ENCODE measurements around the gene SFI1. TPM values are rescaled to one million over a fixed set of nuclear protein-coding genes. Genes with fewer than 3 reads are reported as not detected.

SFI1 gene
- total and polyA plus RNA-seq, 8 donors: 10.8 to 60.3 (median 16.4) TPM

DNA sequence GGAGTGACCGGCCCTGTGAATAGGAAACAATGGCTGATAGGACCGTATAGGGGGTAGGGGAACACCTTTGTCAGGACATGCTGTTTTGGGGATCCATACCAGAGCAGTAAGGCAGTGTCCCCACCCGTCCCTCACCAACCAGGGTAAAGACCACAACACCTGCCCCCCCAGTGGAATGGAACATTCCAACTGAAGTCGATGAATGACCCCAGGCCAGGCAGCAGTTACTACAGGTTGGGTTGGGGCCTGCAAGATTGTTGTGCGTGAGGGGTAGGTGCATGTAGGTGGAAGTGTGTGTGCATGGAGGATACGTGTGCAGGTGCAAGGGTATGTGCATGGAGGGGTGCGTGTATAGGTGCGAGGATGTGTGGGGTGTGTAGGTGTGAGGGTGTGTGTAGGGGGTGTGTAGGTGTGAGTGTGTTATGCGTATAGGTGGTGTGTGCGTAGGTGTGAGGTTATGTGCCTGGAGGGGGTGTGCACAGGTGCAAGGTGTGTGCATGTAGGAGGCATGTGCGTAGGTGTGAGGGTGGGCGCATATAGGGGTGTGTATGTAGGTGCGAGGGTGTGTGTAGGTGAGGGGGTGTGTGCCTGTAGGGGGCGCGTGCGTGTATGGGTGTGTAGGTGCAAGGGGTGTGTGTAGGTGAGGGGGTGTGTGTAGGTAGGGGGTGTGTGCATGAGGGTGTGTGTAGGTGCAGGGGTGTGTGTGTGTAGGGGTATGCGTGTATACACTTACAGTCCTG is 132.8 kb downstream of the SFI1 start:
- intact Hi-C loops (cut with DNase I): loop anchor here in 1 of 3 donors (10.0 kb wide), 1 partner anchor 54 kb away; no protein-coding TSS in a partner anchor
- DNase-seq (no peak), FAIRE-seq (no peak), ATAC-seq (no peak)
- Histone ChIP-seq H3K27me3 (no peaks in the 10 kb centered on the region), H3K4me1 (peaks cover 4 to 22% (median 17%) of the 10 kb centered on the region in 3 donors), H3K36me3 (no peaks in the 10 kb centered on the region), H3K4me3 (peak overlapping the region in 1 of 4 donors; percentile 91), H3K9me3 (no peaks in the 10 kb centered on the region), H3K27ac (no peak overlapping the region)
- TF ChIP-seq, protein P1, sequence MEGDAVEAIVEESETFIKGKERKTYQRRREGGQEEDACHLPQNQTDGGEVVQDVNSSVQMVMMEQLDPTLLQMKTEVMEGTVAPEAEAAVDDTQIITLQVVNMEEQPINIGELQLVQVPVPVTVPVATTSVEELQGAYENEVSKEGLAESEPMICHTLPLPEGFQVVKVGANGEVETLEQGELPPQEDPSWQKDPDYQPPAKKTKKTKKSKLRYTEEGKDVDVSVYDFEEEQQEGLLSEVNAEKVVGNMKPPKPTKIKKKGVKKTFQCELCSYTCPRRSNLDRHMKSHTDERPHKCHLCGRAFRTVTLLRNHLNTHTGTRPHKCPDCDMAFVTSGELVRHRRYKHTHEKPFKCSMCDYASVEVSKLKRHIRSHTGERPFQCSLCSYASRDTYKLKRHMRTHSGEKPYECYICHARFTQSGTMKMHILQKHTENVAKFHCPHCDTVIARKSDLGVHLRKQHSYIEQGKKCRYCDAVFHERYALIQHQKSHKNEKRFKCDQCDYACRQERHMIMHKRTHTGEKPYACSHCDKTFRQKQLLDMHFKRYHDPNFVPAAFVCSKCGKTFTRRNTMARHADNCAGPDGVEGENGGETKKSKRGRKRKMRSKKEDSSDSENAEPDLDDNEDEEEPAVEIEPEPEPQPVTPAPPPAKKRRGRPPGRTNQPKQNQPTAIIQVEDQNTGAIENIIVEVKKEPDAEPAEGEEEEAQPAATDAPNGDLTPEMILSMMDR (IDR thresholded peaks at IDR 0.05): no peak
- 86 to 88% methylated on average over 16 to 17 of the region's 17 CpGs for WGBS, 2 donors

DNA sequence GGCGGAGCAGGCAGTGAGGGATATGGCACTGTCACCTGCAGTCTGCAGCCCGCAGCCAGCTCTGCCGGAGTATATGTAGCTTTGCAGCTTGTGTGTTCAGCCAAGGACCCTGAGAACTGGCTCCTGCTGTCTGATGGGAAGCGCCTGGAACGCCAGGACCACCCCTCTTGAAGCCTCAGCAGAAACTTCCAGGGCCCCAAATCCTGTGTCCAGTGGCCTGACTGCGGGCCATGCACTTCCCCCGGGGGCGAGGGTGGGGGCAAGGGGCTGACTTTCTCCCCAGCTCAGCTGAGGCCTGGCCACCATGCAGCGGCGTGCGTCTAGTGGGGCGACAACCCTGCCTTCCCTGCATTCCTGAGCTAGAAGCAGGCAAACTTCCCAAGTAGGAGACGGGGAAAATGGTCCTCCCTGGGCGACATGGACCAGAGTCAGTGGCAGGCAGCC is 133.4 kb downstream of the SFI1 start:
- TF ChIP-seq, protein P1 (IDR thresholded peaks at IDR 0.05): no peak
- WGBS, 2 donors: 36 to 37% methylated on average over 13 to 14 of the region's 14 CpGs
- Histone ChIP-seq H3K9me3 (no peaks in the 10 kb centered on the region), H3K36me3 (no peaks in the 10 kb centered on the region), H3K27me3 (no peaks in the 10 kb centered on the region), H3K27ac (peak overlapping the region; percentile 73 to 83 (median 80)), H3K4me3 (peak overlapping the region; percentile 64 to 91 (median 78)), H3K4me1 (peaks cover 4 to 22% (median 17%) of the 10 kb centered on the region in 3 donors)
- peak in 1 of 6 donors; percentile 69 for DNase-seq
- no peak for FAIRE-seq
- ATAC-seq: no peak
- intact Hi-C loops (cut with DNase I): loop anchor here in 1 of 3 donors (10.0 kb wide), 1 partner anchor 55 kb away; no protein-coding TSS in a partner anchor

DNA sequence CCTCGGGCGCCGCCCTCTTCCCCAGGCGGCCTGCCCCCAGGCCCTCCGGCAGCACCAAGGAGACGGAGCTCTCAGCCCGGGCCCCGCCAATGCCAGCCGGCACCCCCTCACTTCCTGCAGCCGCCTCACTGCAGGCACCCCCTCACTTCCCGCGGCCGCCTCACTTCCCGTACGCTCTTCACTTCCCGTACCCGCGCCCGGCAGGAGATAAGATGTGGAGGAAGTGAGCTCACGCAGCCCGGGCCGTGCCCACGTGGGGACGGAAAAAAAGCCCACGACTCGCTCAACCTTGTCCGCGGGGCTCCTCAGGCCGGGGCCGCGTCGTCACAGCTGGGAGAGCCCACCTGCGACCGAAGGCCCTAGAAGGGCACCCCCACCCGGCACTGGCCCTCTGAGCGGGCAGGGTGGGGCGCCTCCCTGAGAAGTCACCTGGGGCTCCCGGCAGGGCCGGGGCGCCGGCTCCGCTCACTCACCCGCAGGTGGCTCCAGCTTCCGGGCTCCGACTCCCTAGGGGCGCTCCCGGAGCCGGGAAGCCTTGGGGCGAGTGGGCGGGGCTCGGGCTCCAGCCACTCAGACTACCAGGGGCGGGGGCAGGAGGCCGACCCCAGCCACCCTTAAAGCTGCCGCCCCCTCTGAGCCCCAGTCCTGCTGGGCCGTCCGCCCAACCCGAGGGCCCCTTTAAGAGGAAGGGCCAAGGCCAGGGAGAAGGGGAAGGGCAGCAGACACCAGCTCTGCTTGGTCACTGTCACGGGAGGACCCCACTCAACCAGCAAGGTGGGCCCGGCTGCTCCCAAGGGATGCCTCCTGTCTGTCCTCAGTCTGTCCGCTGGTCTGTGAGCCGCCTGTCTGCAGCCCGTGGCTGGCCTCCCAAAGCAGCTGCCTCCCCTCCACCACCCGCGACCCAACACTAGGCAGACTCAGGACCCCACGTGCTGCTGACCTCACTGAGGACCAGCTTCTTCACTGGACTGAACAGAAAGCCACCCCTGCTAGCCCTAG is 134.3 kb downstream of the SFI1 start:
- intact Hi-C loops (cut with DNase I): no loop called here
- Histone ChIP-seq H3K4me1 (peaks cover 4 to 22% (median 17%) of the 10 kb centered on the region in 3 donors), H3K36me3 (no peaks in the 10 kb centered on the region), H3K27ac (peak overlapping the region; percentile 73 to 83 (median 80)), H3K9me3 (no peaks in the 10 kb centered on the region), H3K4me3 (peak overlapping the region; percentile 64 to 91 (median 78)), H3K27me3 (no peaks in the 10 kb centered on the region)
- DNase-seq: peak; percentile 66 to 89 (median 80)
- ATAC-seq: peak; percentile 69 to 84 (median 78)
- TF ChIP-seq, protein P1 (IDR thresholded peaks at IDR 0.05): no peak
- WGBS, 2 donors: 2 to 4% methylated on average over 60 to 65 of the region's 65 CpGs
- no peak for FAIRE-seq

DNA sequence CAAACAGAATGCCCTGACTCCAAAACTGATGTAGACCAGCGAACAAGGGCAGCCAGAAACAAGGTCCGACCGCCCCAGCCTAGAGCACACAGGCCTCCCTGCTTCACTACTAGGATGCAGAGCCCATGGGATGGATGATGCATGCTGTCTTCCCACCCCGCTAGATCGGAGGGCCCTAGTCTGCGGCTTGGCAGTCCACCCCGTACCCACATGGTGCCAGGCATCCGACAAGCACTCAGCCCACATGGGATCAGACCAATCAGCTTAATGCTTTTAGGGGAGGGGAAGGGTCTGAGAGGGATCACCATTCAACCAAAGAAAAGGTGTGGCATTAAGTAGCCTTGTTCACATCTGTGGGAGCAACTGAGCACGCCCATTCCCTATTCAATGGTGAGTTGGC is 135.1 kb downstream of the SFI1 start:
- no peaks in the 10 kb centered on the region for H3K27me3 ChIP-seq
- no peaks in the 10 kb centered on the region for H3K36me3 ChIP-seq
- intact Hi-C loops (cut with DNase I): no loop called here
- peaks cover 4 to 17% (median 12%) of the 10 kb centered on the region in 3 donors for H3K4me1 ChIP-seq
- TF ChIP-seq, protein P1 (IDR thresholded peaks at IDR 0.05): no peak
- FAIRE-seq: no peak
- no peaks in the 10 kb centered on the region for H3K9me3 ChIP-seq
- no peak for DNase-seq
- ATAC-seq: no peak
- 86% methylated on average over 9 of the region's 9 CpGs for WGBS, 2 donors
- peak overlapping the region; percentile 73 to 83 (median 80) for H3K27ac ChIP-seq
- H3K4me3 ChIP-seq: no peak overlapping the region

Data from pancreas (tissue), 10 donors.